Loucy (cell line): Measurements from ENCODE around the gene CNTN4.

Source experiments
- EZH2phosphoT487 ChIP-seq: fragments of 200-600 bp; IDR thresholded peaks from 2 replicates; pipeline ENCODE4 v1.6.1; 2018; ENCODE audit warnings: antibody characterized with exemption, mild to moderate bottlenecking, moderate library complexity, borderline replicate concordance
- TF ChIP-seq, protein P1 (sequence below): fragments of 200-600 bp; sonication (generic); conservative IDR thresholded peaks from 2 replicates; pipeline ENCODE4 v1.5.1; 2014; ENCODE audit warnings: mild to moderate bottlenecking, antibody characterized with exemption, low read length

DNA sequence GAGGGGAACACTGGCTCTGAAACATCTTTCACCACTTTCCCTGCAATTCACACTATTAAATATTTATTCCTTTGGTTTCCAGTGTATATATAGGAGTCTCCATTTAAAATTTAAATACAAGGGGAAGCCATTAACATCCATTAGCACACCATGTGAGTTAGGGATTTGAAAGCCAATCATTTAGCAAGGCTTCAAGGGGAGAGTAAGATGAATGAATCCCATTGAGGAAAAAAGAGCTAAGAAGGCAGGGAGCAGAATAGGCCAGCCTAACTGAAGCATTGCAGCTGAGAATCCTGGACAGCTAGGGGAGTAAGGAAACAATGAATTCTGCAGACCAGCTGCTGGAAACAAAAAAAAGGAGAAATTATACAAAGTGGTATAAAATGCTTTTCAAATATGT is 585.4 kb downstream of the CNTN4 start:
- TF ChIP-seq, protein P1, sequence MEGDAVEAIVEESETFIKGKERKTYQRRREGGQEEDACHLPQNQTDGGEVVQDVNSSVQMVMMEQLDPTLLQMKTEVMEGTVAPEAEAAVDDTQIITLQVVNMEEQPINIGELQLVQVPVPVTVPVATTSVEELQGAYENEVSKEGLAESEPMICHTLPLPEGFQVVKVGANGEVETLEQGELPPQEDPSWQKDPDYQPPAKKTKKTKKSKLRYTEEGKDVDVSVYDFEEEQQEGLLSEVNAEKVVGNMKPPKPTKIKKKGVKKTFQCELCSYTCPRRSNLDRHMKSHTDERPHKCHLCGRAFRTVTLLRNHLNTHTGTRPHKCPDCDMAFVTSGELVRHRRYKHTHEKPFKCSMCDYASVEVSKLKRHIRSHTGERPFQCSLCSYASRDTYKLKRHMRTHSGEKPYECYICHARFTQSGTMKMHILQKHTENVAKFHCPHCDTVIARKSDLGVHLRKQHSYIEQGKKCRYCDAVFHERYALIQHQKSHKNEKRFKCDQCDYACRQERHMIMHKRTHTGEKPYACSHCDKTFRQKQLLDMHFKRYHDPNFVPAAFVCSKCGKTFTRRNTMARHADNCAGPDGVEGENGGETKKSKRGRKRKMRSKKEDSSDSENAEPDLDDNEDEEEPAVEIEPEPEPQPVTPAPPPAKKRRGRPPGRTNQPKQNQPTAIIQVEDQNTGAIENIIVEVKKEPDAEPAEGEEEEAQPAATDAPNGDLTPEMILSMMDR = no peak
- no peak for TF ChIP-seq EZH2phosphoT487
